ENCODE results near the gene MYO1D.
"Not testable (repeated sequence)": the region's sequence is repeated elsewhere in the genome, so short reads cannot be mapped to it uniquely, and the experiment has no call there.

MYO1D gene

GRCh38 chr17:32453370-32453769 lies 423.6 kb downstream of the MYO1D start:
- H3K27ac Mint-ChIP-seq, result peak overlapping the region; percentile 75

GRCh38 chr17:32452281-32452680 lies 424.6 kb downstream of the MYO1D start:
- peaks cover 100% of the 10 kb centered on the region for H3K36me3 Mint-ChIP-seq
- peaks cover 19% of the 10 kb centered on the region for H3K4me1 Mint-ChIP-seq
- no peaks in the 10 kb centered on the region for H3K9me3 Mint-ChIP-seq
- H3K27ac Mint-ChIP-seq, result peak overlapping the region; percentile 75
- ATAC-seq, result no peak
- H3K4me3 Mint-ChIP-seq, result no peak overlapping the region
- DNase-seq (ENCODE audit: low spot score in 2 of 2), result no peak

More at GRCh38 chr17:32453370-32453769, 423.6 kb downstream of the MYO1D start:
- ATAC-seq (no peak), DNase-seq (ENCODE audit: low spot score in 2 of 2) (no peak)
- Mint-ChIP-seq H3K4me1 (peaks cover 24% of the 10 kb centered on the region), H3K4me3 (no peak overlapping the region), H3K36me3 (peaks cover 100% of the 10 kb centered on the region), H3K9me3 (no peaks in the 10 kb centered on the region)

GRCh38 chr17:32451879-32452278 lies 425.0 kb downstream of the MYO1D start:
- Mint-ChIP-seq H3K4me1 (peaks cover 23% of the 10 kb centered on the region), H3K4me3 (no peak overlapping the region), H3K27ac (peak overlapping the region; percentile 75), H3K9me3 (no peaks in the 10 kb centered on the region), H3K36me3 (peaks cover 100% of the 10 kb centered on the region)
- DNase-seq (ENCODE audit: low spot score in 2 of 2) (no peak), ATAC-seq (no peak)

GRCh38 chr17:32450379-32450778 lies 426.5 kb downstream of the MYO1D start:
- H3K36me3 Mint-ChIP-seq, result peaks cover 94% of the 10 kb centered on the region
- peaks cover 36% of the 10 kb centered on the region for H3K4me1 Mint-ChIP-seq
- H3K9me3 Mint-ChIP-seq; H3K4me3 Mint-ChIP-seq; ATAC-seq; DNase-seq (ENCODE audit: low spot score in 2 of 2): not testable (repeated sequence)
- H3K27ac Mint-ChIP-seq, result peak overlapping the region; percentile 74

- Mint-ChIP-seq H3K27ac (peak overlapping the region; percentile 57), H3K4me1 (peaks cover 37% of the 10 kb centered on the region), H3K4me3 (no peak overlapping the region), H3K36me3 (peaks cover 94% of the 10 kb centered on the region), H3K9me3 (no peaks in the 10 kb centered on the region)
- ATAC-seq (no peak), DNase-seq (ENCODE audit: low spot score in 2 of 2) (no peak)
Observed at GRCh38 chr17:32449963-32450362, 427.0 kb downstream of the MYO1D start.

GRCh38 chr17:32446949-32447348 lies 430.0 kb downstream of the MYO1D start:
- Mint-ChIP-seq H3K4me1 (peaks cover 36% of the 10 kb centered on the region), H3K36me3 (peaks cover 72% of the 10 kb centered on the region), H3K4me3 (peak overlapping the region; percentile 75), H3K27ac (peak overlapping the region; percentile 87), H3K9me3 (no peaks in the 10 kb centered on the region)
- DNase-seq (ENCODE audit: low spot score in 2 of 2), result no peak
- no peak for ATAC-seq

GRCh38 chr17:32445971-32446370 lies 431.0 kb downstream of the MYO1D start:
- DNase-seq (ENCODE audit: low spot score in 2 of 2) (no peak), ATAC-seq (peak; percentile 25)
- peak overlapping the region; percentile 75 for H3K4me3 Mint-ChIP-seq
- no peaks in the 10 kb centered on the region for H3K9me3 Mint-ChIP-seq
- peak overlapping the region; percentile 87 for H3K27ac Mint-ChIP-seq
- H3K36me3 Mint-ChIP-seq, result peaks cover 62% of the 10 kb centered on the region
- peaks cover 40% of the 10 kb centered on the region for H3K4me1 Mint-ChIP-seq

GRCh38 chr17:32445497-32445896 lies 431.4 kb downstream of the MYO1D start:
- H3K27ac Mint-ChIP-seq, result peak overlapping the region; percentile 87
- H3K4me3 Mint-ChIP-seq, result peak overlapping the region; percentile 75
- peaks cover 38% of the 10 kb centered on the region for H3K4me1 Mint-ChIP-seq
- no peaks in the 10 kb centered on the region for H3K9me3 Mint-ChIP-seq
- DNase-seq (ENCODE audit: low spot score in 2 of 2) (peak in 1 of 2 donors; percentile 53), ATAC-seq (no peak)
- peaks cover 57% of the 10 kb centered on the region for H3K36me3 Mint-ChIP-seq

GRCh38 chr17:32445074-32445415 lies 431.9 kb downstream of the MYO1D start:
- H3K36me3 Mint-ChIP-seq, result peaks cover 53% of the 10 kb centered on the region
- peaks cover 36% of the 10 kb centered on the region for H3K4me1 Mint-ChIP-seq
- H3K27ac Mint-ChIP-seq, result peak overlapping the region; percentile 87
- H3K4me3 Mint-ChIP-seq, result peak overlapping the region; percentile 75
- DNase-seq (ENCODE audit: low spot score in 2 of 2) (no peak), ATAC-seq (peak; percentile 53)
- H3K9me3 Mint-ChIP-seq, result no peaks in the 10 kb centered on the region

- Mint-ChIP-seq H3K36me3 (peaks cover 47% of the 10 kb centered on the region), H3K4me3 (peak within 1 kb of the TSS; percentile 75), H3K27ac (peak within 1 kb of the TSS; percentile 87), H3K9me3 (no peaks in the 10 kb centered on the region), H3K4me1 (peaks cover 36% of the 10 kb centered on the region)
- ATAC-seq (peak; percentile 96), DNase-seq (ENCODE audit: low spot score in 2 of 2) (peak; percentile 99)
Observed at GRCh38 chr17:32444301-32445073, 432.4 kb downstream of the MYO1D start, which contains the start of gene PSMD11. Gene PSMD11, plus strand, starts transcription at chr17:32444510. Its CDS starts 14 bp downstream, at chr17:32444524.

GRCh38 chr17:32443827-32444300 lies 433.1 kb downstream of the MYO1D start:
- ATAC-seq (no peak), DNase-seq (ENCODE audit: low spot score in 2 of 2) (no peak)
- H3K27ac Mint-ChIP-seq, result peak overlapping the region; percentile 87
- H3K4me1 Mint-ChIP-seq, result peaks cover 36% of the 10 kb centered on the region
- H3K9me3 Mint-ChIP-seq, result no peaks in the 10 kb centered on the region
- H3K36me3 Mint-ChIP-seq, result peaks cover 41% of the 10 kb centered on the region
- peak overlapping the region; percentile 75 for H3K4me3 Mint-ChIP-seq

Data from stimulated activated effector memory CD8-positive, alpha-beta T cell treated with anti-CD3 and anti-CD28 coated beads, Interleukin-12 subunit alpha, Interleukin-12 subunit beta, amount 100 ng/mL, for 72 hours (primary cell).